MCF 10A (cell line): ENCODE measurements around the gene RTN4RL1. TPM values are rescaled to one million over a fixed set of nuclear protein-coding genes. Genes with fewer than 3 reads are reported as not detected.

ENCODE experiments used
- BruUV-seq: library from RNA; stranded (reverse); fragments of 400-500 nt; replicated peaks from 2 replicates; lab custom pipeline; 2021; lab: Mats Ljungman, UMichigan
- CTCF ChIA-PET: fragments of 300-600 bp; sonication (Branson Sonifier 250); formaldehyde crosslinking; extraction: SDS; loops from one replicate; lab custom pipeline; 2021; ENCODE audit warnings: antibody characterized with exemption, inconsistent platforms; lab: Yijun Ruan, JAX
- POLR2A ChIA-PET: fragments of 300-600, 350-650 bp; sonication (Branson Sonifier 250); formaldehyde crosslinking; extraction: SDS; loops from one replicate; lab custom pipeline; 2020; ENCODE audit warnings: antibody characterized with exemption, inconsistent platforms; lab: Yijun Ruan, JAX
- DNase-seq: peaks from one replicate; pipeline ENCODE4 v3.0.0-alpha.2; 2018; ENCODE audit not compliant: unreplicated experiment
- H3K27ac Mint-ChIP-seq: one replicate; pipeline ENCODE4 v1.8.0; 2022; ENCODE audit warnings: mild to moderate bottlenecking, low read depth, mixed read lengths; ENCODE audit not compliant: unreplicated experiment
- H3K27me3 Mint-ChIP-seq: one replicate; pipeline ENCODE4 v1.8.0; 2022; ENCODE audit warnings: mixed read lengths; ENCODE audit not compliant: insufficient read depth, unreplicated experiment
- H3K36me3 Mint-ChIP-seq: one replicate; pipeline ENCODE4 v1.8.0; 2022; ENCODE audit warnings: mild to moderate bottlenecking, moderate library complexity, mixed read lengths; ENCODE audit not compliant: insufficient read depth, unreplicated experiment
- H3K4me1 Mint-ChIP-seq: one replicate; pipeline ENCODE4 v1.8.0; 2022; ENCODE audit warnings: mixed read lengths; ENCODE audit not compliant: insufficient read depth, unreplicated experiment
- H3K4me3 Mint-ChIP-seq: one replicate; pipeline ENCODE4 v1.8.0; 2022; ENCODE audit warnings: mild to moderate bottlenecking, moderate library complexity, mixed read lengths; ENCODE audit not compliant: unreplicated experiment
- H3K9me3 Mint-ChIP-seq: one replicate; pipeline ENCODE4 v1.8.0; 2022; ENCODE audit warnings: mixed read lengths; ENCODE audit not compliant: unreplicated experiment
- CTCF ChIP-seq: fragments of 200-600 bp; IDR thresholded peaks from one replicate; pipeline ENCODE4 v1.8.0; 2022; ENCODE audit warnings: antibody characterized with exemption, mild to moderate bottlenecking; ENCODE audit not compliant: unreplicated experiment
- intact Hi-C: fragments of 100-400 bp; cut with micrococcal nuclease; formaldehyde crosslinking; loops from 2 replicates; pipeline ENCODE4 v1.14.1; 2022
- total RNA-seq: library from RNA; stranded (reverse); gene quantifications from 2 replicates; pipeline ENCODE4 v1.2.3, GENCODE V29; 2022

Gene RTN4RL1
- total RNA-seq, 1 experiment from 2014 or later: 2.9 TPM

- ChIA-PET POLR2A (interaction anchor here (0.6 kb wide), 1 partner anchor 66 kb away, joined by 3 read pairs; no protein-coding TSS in a partner anchor), CTCF (interaction anchor here (1.3 kb wide), 1 partner anchor 58 kb away, joined by 5 read pairs; no protein-coding TSS in a partner anchor)
- no peak for DNase-seq
- H3K36me3 Mint-ChIP-seq: no peaks in the 10 kb centered on the region
- intact Hi-C loops: no loop called here
- no peak overlapping the region for H3K4me3 Mint-ChIP-seq
- H3K27me3 Mint-ChIP-seq: no peaks in the 10 kb centered on the region
- no TSS peak for BruUV-seq
- TF ChIP-seq CTCF: no peak
- H3K27ac Mint-ChIP-seq: no peak overlapping the region
- H3K9me3 Mint-ChIP-seq: no peaks in the 10 kb centered on the region
- peaks cover 18% of the 10 kb centered on the region for H3K4me1 Mint-ChIP-seq
Observed at GRCh38 chr17:1966274-1967086, 58.7 kb downstream of the RTN4RL1 start.

- Mint-ChIP-seq H3K9me3 (no peaks in the 10 kb centered on the region), H3K36me3 (no peaks in the 10 kb centered on the region), H3K4me3 (no peak overlapping the region), H3K27me3 (no peaks in the 10 kb centered on the region), H3K27ac (no peak overlapping the region), H3K4me1 (peaks cover 18% of the 10 kb centered on the region)
- POLR2A ChIA-PET: no interaction called here
- no TSS peak for BruUV-seq
- TF ChIP-seq CTCF: no peak
- CTCF ChIA-PET: interaction anchor here (1.3 kb wide), 1 partner anchor 57 kb away, joined by 5 read pairs; no protein-coding TSS in a partner anchor
- no peak for DNase-seq
- intact Hi-C loops: no loop called here
Observed at GRCh38 chr17:1965556-1966273, 59.4 kb downstream of the RTN4RL1 start.

- ChIA-PET CTCF (interaction anchor here (0.7 to 1.3 kb wide), 4 partner anchors 9 to 66 kb away, joined by 3 to 6 read pairs (median 3); partner anchors contain the start of gene DPH1), POLR2A (no interaction called here)
- intact Hi-C loops: no loop called here
- DNase-seq: no peak
- Mint-ChIP-seq H3K4me3 (no peak overlapping the region), H3K4me1 (peaks cover 17% of the 10 kb centered on the region), H3K36me3 (no peaks in the 10 kb centered on the region), H3K27ac (no peak overlapping the region), H3K27me3 (no peaks in the 10 kb centered on the region), H3K9me3 (no peaks in the 10 kb centered on the region)
- no peak for TF ChIP-seq CTCF
- BruUV-seq: no TSS peak
Observed at GRCh38 chr17:1963250-1963649, 61.9 kb downstream of the RTN4RL1 start.

GRCh38 chr17:1961189-1961588, 63.9 kb downstream of the RTN4RL1 start:
- H3K36me3 Mint-ChIP-seq: no peaks in the 10 kb centered on the region
- TF ChIP-seq CTCF: no peak
- intact Hi-C loops: no loop called here
- H3K27ac Mint-ChIP-seq: peak overlapping the region; percentile 8
- no peaks in the 10 kb centered on the region for H3K9me3 Mint-ChIP-seq
- no peaks in the 10 kb centered on the region for H3K27me3 Mint-ChIP-seq
- BruUV-seq: no TSS peak
- no peak for DNase-seq
- ChIA-PET CTCF (no interaction called here), POLR2A (interaction anchor here (0.6 kb wide), 1 partner anchor 72 kb away, joined by 3 read pairs; no protein-coding TSS in a partner anchor)
- no peaks in the 10 kb centered on the region for H3K4me1 Mint-ChIP-seq
- H3K4me3 Mint-ChIP-seq: no peak overlapping the region
